DMS153 treated with DMSO at 0.1 percent for 48 hours (cell line): Measurements from ENCODE around the gene ZNF789.

Experiments used
- DNase-seq: peaks from one replicate; lab custom pipeline; 2025; ENCODE audit not compliant: unreplicated experiment; lab: John Stamatoyannopoulos, UW

ZNF789 gene

GRCh38 chr7:99457650-99458493 is 14.8 kb upstream of the ZNF789 start:
- DNase-seq, result no peak

GRCh38 chr7:99459087-99459486 is 13.6 kb upstream of the ZNF789 start:
- DNase-seq, result no peak

- no peak for DNase-seq
Measured at GRCh38 chr7:99460651-99461050, 12.0 kb upstream of the ZNF789 start.

GRCh38 chr7:99461221-99461620 is 11.5 kb upstream of the ZNF789 start:
- DNase-seq, result no peak

- no peak for DNase-seq
Measured at GRCh38 chr7:99465421-99465768, 7.3 kb upstream of the ZNF789 start.

GRCh38 chr7:99468336-99468918 is 4.3 kb upstream of the ZNF789 start:
- DNase-seq, result no peak

- DNase-seq, result no peak
Measured at GRCh38 chr7:99469381-99470065, 3.2 kb upstream of the ZNF789 start.

GRCh38 chr7:99473315-99473596 is 566 bp downstream of the ZNF789 start:
- no peak for DNase-seq

- no peak for DNase-seq
Measured at GRCh38 chr7:99476107-99476506, 3.4 kb downstream of the ZNF789 start.

- DNase-seq, result no peak
Measured at GRCh38 chr7:99478464-99479440, 6.1 kb downstream of the ZNF789 start.

GRCh38 chr7:99485094-99485493 is 12.4 kb downstream of the ZNF789 start:
- DNase-seq, result no peak

- DNase-seq, result no peak
Measured at GRCh38 chr7:99489235-99489634, 16.5 kb downstream of the ZNF789 start.

GRCh38 chr7:99490878-99491277 is 18.2 kb downstream of the ZNF789 start:
- DNase-seq, result no peak

- DNase-seq, result no peak
Measured at GRCh38 chr7:99493823-99494222, 21.1 kb downstream of the ZNF789 start.

- DNase-seq, result no peak
Measured at GRCh38 chr7:99497766-99498545, 25.3 kb downstream of the ZNF789 start.

- DNase-seq, result no peak
Measured at GRCh38 chr7:99498546-99498944, 25.9 kb downstream of the ZNF789 start.

- DNase-seq, result no peak
Measured at GRCh38 chr7:99499371-99499720, 26.7 kb downstream of the ZNF789 start.

- peak; percentile 87 for DNase-seq
Measured at GRCh38 chr7:99499721-99500636, 27.3 kb downstream of the ZNF789 start, which contains the start of gene ZNF394. Gene ZNF394 (minus strand): TSS chr7:99500281. CDS start chr7:99500093, 188 bp downstream.

- DNase-seq, result no peak
Measured at GRCh38 chr7:99500637-99501009, 27.9 kb downstream of the ZNF789 start.
